NCI-H82 (cell line): Measurements from ENCODE around the gene CDYL2.
"Not testable (repeated sequence)": the region's sequence is repeated elsewhere in the genome, so short reads cannot be mapped to it uniquely, and the experiment has no call there.

Experiments used
- DNase-seq: peaks from one replicate; lab custom pipeline; 2025; lab: John Stamatoyannopoulos, UW

Gene CDYL2

GRCh38 chr16:80670170-80670865 is 134.1 kb downstream of the CDYL2 start:
- no peak for DNase-seq

- no peak for DNase-seq
Measured at GRCh38 chr16:80669673-80670072, 134.7 kb downstream of the CDYL2 start.

- DNase-seq = no peak
Measured at GRCh38 chr16:80667925-80668324, 136.5 kb downstream of the CDYL2 start.

GRCh38 chr16:80667251-80667560 is 137.2 kb downstream of the CDYL2 start:
- DNase-seq = no peak

GRCh38 chr16:80666378-80667250 is 137.8 kb downstream of the CDYL2 start:
- no peak for DNase-seq

GRCh38 chr16:80665356-80665755 is 139.0 kb downstream of the CDYL2 start:
- no peak for DNase-seq

GRCh38 chr16:80664786-80665185 is 139.6 kb downstream of the CDYL2 start:
- no peak for DNase-seq

- DNase-seq = peak; percentile 62
Measured at GRCh38 chr16:80664226-80664625, 140.2 kb downstream of the CDYL2 start.

GRCh38 chr16:80663078-80663477 is 141.3 kb downstream of the CDYL2 start:
- no peak for DNase-seq

- DNase-seq = no peak
Measured at GRCh38 chr16:80659865-80660264, 144.5 kb downstream of the CDYL2 start.

GRCh38 chr16:80656711-80657150 is 147.7 kb downstream of the CDYL2 start:
- peak; percentile 1 for DNase-seq

GRCh38 chr16:80656161-80656560 is 148.2 kb downstream of the CDYL2 start:
- no peak for DNase-seq

- DNase-seq = no peak
Measured at GRCh38 chr16:80655751-80656150, 148.6 kb downstream of the CDYL2 start.

- DNase-seq = no peak
Measured at GRCh38 chr16:80654094-80654862, 150.1 kb downstream of the CDYL2 start.

- DNase-seq = no peak
Measured at GRCh38 chr16:80652441-80652840, 152.0 kb downstream of the CDYL2 start.

- not testable (repeated sequence) for DNase-seq
Measured at GRCh38 chr16:80650281-80650680, 154.1 kb downstream of the CDYL2 start.

- no peak for DNase-seq
Measured at GRCh38 chr16:80640316-80640715, 164.1 kb downstream of the CDYL2 start.

- no peak for DNase-seq
Measured at GRCh38 chr16:80639636-80640035, 164.8 kb downstream of the CDYL2 start.

- no peak for DNase-seq
Measured at GRCh38 chr16:80637621-80638020, 166.8 kb downstream of the CDYL2 start.

GRCh38 chr16:80631581-80631980 is 172.8 kb downstream of the CDYL2 start:
- no peak for DNase-seq

GRCh38 chr16:80628254-80628653 is 176.1 kb downstream of the CDYL2 start:
- no peak for DNase-seq

GRCh38 chr16:80627108-80627507 is 177.3 kb downstream of the CDYL2 start:
- no peak for DNase-seq

- DNase-seq = no peak
Measured at GRCh38 chr16:80623376-80623775, 181.0 kb downstream of the CDYL2 start.
